Bronchial epithelial cell (primary cell): ENCODE data around the gene FASTK. TPM values are rescaled to one million over a fixed set of nuclear protein-coding genes. Genes with fewer than 3 reads are reported as not detected.
A peak's percentile ranks its signal among the peaks of the same experiment; 100 is the strongest.

ENCODE experiments used
- DNase-seq: peaks from one replicate; pipeline ENCODE4 v3.0.0-alpha.2; 2010; ENCODE audit warnings: low read depth
- FAIRE-seq: peaks from 2 replicates; lab custom pipeline; 2011; peaks lifted over from hg19 to GRCh38; lab: Jason Lieb, UNC
- H3K27me3 ChIP-seq: 2 replicates; pipeline ENCODE4 v1.5.1; 2011; ENCODE audit warnings: low read length; ENCODE audit not compliant: control insufficient read depth, insufficient read depth
- H3K36me3 ChIP-seq: 2 replicates; pipeline ENCODE4 v1.5.1; 2011; ENCODE audit warnings: low read length; ENCODE audit not compliant: control insufficient read depth, insufficient read depth
- H3K4me3 ChIP-seq: 2 replicates; pipeline ENCODE4 v1.5.1; 2011; ENCODE audit warnings: mild to moderate bottlenecking, low read depth, low read length, control low read depth
- CTCF ChIP-seq: IDR thresholded peaks from 2 replicates; pipeline ENCODE4 v1.5.1; 2011; ENCODE audit warnings: mild to moderate bottlenecking, moderate library complexity, low read length, control low read depth, inconsistent platforms; ENCODE audit not compliant: insufficient read depth, severe bottlenecking
- total RNA-seq: library from RNA; depleted of rRNA; stranded (reverse); fragments of >200 nt; gene quantifications from 2 replicates; pipeline ENCODE4 v1.2.1, GENCODE V29; 2014

FASTK gene
- total RNA-seq, 1 donor from 2014 or later, result 51.6 TPM

- no peak for TF ChIP-seq CTCF
- FAIRE-seq, result no peak
- Histone ChIP-seq H3K27me3 (no peaks in the 10 kb centered on the region), H3K36me3 (peaks cover 5% of the 10 kb centered on the region), H3K4me3 (peak overlapping the region; percentile 72)
- no peak for DNase-seq
Observed at GRCh38 chr7:151083824-151084160, 3.2 kb upstream of the FASTK start.

- Histone ChIP-seq H3K27me3 (no peaks in the 10 kb centered on the region), H3K36me3 (peaks cover 6% of the 10 kb centered on the region), H3K4me3 (peak within 1 kb of the TSS; percentile 72)
- no peak for DNase-seq
- no peak for FAIRE-seq
- TF ChIP-seq CTCF, result no peak
Observed at GRCh38 chr7:151083071-151083823, 2.6 kb upstream of the FASTK start, which contains the start of gene TMUB1. TSS of gene TMUB1 (minus strand) at chr7:151083493. CDS start at chr7:151082563, 930 bp downstream.

GRCh38 chr7:151082141-151083070, 1.8 kb upstream of the FASTK start:
- Histone ChIP-seq H3K36me3 (peaks cover 7% of the 10 kb centered on the region), H3K27me3 (no peaks in the 10 kb centered on the region), H3K4me3 (peak overlapping the region; percentile 72)
- no peak for DNase-seq
- FAIRE-seq, result no peak
- no peak for TF ChIP-seq CTCF

- Histone ChIP-seq H3K4me3 (peak overlapping the region; percentile 92), H3K27me3 (no peaks in the 10 kb centered on the region), H3K36me3 (peaks cover 9% of the 10 kb centered on the region)
- DNase-seq (no peak), FAIRE-seq (no peak)
- TF ChIP-seq CTCF, result no peak
Observed at GRCh38 chr7:151081170-151082101, 827 bp upstream of the FASTK start.

- Histone ChIP-seq H3K4me3 (peak overlapping the region; percentile 92), H3K27me3 (no peaks in the 10 kb centered on the region), H3K36me3 (peaks cover 16% of the 10 kb centered on the region)
- no peak for TF ChIP-seq CTCF
- DNase-seq, result no peak
- no peak for FAIRE-seq
Observed at GRCh38 chr7:151080067-151080521, 515 bp downstream of the FASTK start.
